Measurements from ENCODE around the gene DOK7.

DOK7 gene, protein sequence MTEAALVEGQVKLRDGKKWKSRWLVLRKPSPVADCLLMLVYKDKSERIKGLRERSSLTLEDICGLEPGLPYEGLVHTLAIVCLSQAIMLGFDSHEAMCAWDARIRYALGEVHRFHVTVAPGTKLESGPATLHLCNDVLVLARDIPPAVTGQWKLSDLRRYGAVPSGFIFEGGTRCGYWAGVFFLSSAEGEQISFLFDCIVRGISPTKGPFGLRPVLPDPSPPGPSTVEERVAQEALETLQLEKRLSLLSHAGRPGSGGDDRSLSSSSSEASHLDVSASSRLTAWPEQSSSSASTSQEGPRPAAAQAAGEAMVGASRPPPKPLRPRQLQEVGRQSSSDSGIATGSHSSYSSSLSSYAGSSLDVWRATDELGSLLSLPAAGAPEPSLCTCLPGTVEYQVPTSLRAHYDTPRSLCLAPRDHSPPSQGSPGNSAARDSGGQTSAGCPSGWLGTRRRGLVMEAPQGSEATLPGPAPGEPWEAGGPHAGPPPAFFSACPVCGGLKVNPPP

GRCh38 chr4:3462790-3463415 lies at the start of gene DOK7:
Gene DOK7 (plus strand): TSS chr4:3463306. CDS start chr4:3463376, 70 bp downstream.
- DNase-seq (ENCODE audit: low spot score), result no peak

- DNase-seq (ENCODE audit: low spot score), result no peak
Measured at GRCh38 chr4:3413675-3414420, 49.3 kb upstream of the DOK7 start.

DNA sequence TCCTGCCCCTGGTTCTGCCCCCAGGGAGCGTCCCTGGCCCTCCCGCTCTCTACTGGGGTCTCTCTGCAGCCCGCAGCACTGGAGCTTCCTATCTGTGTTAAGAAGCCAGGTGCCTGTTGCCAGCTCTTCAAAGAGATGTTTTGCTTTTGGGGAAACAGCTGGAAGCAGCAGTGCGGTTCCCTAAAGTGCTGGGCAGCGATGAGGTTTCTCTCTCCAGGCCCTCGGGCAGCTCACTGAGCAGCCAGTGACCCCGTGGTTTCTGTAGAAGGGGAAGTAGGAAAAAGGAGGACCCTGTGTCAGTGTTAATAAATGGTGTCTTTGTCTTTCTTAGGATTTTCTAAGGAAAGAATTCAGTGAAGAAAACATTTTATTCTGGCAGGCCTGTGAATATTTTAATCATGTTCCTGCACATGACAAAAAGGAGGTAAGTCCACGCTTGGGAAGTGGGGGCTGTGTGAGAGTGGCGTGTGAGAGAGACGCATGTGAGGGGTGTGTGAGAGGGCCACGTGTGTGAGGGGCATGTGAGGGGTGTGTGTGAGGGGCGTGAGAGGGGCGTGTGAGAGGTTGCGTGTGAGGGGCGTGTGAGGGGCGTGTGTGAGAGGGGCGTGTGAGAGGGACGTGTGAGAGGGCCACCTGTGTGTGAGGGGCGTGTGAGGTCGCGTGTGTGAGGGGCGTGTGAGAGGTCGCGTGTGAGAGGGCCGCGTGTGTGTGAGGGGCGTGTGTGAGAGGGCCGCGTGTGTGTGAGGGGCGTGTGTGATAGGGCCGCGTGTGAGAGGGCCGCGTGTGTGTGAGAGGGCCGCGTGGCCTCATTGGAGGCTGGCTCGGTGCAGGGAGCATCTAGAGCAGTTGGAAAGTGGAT lies 48.5 kb upstream of the DOK7 start:
- DNase-seq (ENCODE audit: low spot score), result peak; percentile 41

DNA sequence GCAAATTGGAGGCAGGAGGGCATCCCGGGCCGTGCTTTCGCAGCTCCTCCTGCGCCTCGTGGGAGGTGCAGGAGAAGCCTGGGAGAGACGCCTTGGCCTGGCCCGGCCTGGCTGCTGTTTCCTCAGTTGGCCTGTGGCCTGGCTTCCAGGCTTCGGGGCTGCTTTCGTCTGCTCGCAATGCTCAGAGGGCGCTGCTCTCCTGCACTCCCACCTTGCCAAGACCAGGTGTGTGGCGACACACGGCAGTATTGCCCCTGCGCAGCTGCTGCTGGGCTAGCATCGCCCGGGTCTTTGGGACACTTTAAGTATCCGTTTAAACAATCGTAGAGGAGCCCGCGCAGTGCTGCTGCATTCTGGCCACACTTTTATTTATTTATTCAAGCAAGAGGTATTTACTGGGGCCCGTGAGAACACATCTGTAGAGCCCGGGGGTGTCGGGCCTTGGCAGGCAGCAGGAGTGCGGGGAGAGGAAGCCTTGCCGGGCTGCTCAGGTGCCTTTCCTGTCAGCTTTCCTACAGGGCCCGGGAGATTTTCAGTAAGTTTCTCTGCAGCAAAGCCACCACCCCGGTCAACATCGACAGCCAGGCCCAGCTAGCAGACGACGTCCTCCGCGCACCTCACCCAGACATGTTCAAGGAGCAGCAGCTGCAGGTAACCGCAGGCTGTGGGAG lies 47.5 kb upstream of the DOK7 start:
- no peak for DNase-seq (ENCODE audit: low spot score)

DNA sequence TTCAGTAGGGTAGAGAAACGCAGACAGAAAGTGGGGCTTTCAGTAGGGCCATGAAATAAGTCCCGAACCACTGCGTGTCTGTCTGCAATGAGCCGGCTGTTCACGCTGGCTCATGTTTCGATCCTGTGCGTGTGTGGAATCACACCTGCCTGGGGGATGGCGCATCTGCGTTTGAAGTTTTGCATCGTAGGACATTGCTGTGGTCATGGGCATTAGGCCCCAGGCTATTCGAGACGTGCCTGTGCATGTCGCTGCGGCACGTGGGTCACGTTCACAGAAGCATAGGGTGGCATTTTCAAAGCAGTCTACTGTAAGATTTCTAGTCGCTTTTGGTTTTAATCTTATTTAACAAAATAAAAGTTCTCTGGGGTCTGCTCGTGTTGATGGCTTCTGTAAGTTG lies 46.8 kb upstream of the DOK7 start:
- no peak for DNase-seq (ENCODE audit: low spot score)

DNA sequence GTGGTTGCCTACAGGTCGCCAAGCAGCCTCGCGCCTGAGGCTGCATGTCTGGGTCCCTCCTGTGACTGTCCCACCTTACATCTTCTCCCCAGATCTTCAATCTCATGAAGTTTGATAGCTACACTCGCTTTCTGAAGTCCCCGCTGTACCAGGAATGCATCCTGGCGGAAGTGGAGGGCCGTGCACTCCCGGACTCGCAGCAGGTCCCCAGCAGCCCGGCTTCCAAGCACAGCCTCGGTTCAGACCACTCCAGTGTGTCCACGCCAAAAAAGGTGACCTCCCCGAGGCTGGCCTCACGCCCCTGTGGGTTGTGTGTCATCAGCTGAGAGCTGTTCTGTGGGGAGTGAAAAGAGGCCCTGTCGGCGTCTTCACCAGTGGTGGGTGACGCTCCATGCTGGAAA lies 46.3 kb upstream of the DOK7 start:
- DNase-seq (ENCODE audit: low spot score), result no peak

- DNase-seq (ENCODE audit: low spot score), result no peak
Measured at GRCh38 chr4:3417448-3417847, 45.7 kb upstream of the DOK7 start.

DNA sequence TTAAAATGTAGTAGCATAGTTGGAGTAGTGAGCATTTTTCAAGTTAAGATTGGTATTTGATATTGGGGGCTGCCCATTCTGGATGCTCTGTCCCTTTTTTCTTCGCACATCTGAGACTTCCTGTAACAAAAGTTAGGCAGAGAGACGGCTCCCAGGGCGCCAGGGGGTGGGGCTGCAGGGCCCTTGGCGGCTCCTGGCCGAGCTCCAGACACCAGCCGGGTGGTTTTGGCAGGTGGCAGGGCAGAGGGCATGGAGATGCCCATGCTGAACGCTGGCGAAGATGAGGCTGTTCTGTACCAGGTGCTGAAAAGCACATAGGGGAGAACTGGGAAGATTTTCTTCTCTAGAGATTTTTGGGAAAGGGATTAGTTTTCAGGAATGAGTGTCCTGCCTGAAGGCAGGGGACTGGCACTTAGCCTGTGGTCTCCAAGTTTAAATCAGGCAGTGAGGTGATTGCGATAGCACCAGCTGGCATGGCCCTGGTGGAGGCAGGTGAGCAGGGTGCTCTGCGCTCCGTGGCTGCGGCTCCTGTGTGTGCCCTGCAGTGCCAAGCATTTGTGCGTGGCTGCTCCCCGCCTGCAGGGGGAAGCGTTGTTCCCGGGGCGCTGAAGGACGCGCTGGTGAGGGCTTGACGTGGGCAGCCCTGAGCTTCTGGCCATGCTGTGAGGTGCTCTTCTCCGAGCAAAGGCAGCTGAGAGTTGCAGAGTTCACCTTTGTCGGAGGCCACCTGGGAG lies 44.9 kb upstream of the DOK7 start:
- DNase-seq (ENCODE audit: low spot score), result no peak

DNA sequence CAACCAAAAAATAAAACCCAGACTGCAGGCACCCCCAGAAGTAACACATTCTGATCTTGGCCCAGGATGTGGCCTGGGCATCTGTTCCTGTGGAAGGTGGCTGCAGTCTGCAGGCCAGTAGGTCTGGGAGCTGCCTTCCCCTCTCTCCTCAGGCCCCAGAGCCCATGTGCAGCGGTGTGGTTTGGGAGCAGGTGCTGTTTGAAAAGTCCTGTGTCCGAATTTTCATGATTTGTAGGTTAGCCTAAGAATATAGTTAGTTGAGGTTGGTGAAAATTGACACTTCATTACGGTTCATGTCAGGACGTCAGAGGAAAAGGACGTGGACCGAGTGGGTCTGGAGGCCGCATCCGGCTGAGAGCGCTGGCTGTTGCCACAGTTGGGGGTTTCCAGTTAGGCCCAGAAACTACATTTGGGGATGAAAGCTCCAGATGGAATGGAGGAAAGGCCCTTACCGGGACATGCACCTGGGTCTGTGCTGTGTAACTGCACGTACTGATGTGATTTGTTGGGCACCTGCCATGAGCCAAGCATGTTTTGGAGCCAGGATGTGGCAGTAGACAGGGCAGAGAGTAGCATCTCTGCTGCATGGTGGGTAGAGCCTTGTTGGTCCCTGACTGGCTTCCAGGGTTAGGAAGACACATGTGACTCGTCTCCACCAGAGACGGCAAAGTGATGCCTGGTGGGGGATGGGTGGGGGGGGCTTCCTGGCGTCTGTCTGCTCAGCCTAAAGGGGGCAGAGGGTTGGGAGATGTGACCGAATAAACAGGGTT lies 43.1 kb upstream of the DOK7 start:
- DNase-seq (ENCODE audit: low spot score), result no peak

DNA sequence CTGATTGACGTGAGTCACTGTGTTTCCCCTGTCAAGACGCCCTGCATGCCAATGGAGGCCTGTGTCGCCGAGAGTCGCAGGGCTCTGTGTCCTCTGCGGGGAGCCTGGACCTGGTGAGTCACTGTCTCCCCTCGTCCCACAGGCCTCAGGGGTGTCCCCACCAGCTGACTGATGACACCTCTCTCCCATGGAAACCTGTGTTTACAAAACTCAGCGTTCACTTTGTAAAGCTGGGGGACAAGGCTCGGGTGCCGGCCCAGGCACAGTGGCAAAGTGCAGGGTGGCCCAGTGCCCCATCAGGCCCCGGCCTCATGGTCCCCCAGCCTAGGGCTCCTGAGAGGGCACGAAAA lies 42.5 kb upstream of the DOK7 start:
- no peak for DNase-seq (ENCODE audit: low spot score)

- no peak for DNase-seq (ENCODE audit: low spot score)
Measured at GRCh38 chr4:3420956-3421355, 42.1 kb upstream of the DOK7 start.

DNA sequence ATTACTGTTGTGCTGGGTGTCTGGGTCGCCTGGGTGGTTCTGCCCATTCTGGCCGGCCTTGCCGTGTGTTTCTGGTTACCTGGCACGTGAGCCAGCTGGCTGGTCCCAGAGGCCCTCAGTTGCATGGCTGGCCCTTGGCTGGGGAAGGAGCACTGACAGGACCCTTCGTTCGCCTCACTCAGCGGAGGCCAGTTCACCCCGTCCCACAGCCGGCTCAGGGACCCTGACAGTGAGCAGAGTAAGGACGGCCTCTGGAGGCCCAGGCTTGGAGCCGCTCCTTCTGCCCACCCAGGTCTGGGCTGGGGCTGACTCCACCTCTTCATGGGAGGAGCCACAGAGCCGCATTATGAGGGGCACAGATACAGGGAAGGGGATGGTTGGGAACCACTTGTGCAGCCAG lies 41.6 kb upstream of the DOK7 start:
- DNase-seq (ENCODE audit: low spot score), result no peak

DNA sequence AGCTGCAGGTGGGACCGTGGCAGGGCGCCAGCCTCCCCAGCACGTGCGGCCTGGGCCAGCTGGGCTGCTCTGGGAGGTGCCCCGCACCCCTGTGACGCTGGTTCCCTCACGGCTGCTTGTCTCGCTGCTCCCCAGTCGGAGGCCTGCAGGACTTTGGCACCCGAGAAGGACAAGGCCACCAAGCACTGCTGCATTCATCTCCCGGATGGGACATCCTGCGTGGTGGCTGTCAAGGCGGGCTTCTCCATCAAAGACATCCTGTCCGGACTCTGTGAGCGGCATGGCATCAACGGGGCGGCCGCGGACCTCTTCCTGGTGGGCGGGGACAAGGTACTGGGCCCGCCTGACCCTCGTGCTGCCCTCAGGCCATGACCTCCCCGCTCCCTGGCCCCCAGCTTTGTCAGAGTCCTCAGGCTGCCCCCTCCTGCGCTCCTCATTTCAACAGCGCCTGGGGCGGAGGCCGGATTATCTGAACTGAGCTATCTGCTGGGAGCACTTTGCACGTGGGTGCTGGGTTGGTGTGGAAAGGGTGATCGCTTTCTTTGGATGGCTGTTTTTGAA lies 40.8 kb upstream of the DOK7 start:
- DNase-seq (ENCODE audit: low spot score), result no peak

DNA sequence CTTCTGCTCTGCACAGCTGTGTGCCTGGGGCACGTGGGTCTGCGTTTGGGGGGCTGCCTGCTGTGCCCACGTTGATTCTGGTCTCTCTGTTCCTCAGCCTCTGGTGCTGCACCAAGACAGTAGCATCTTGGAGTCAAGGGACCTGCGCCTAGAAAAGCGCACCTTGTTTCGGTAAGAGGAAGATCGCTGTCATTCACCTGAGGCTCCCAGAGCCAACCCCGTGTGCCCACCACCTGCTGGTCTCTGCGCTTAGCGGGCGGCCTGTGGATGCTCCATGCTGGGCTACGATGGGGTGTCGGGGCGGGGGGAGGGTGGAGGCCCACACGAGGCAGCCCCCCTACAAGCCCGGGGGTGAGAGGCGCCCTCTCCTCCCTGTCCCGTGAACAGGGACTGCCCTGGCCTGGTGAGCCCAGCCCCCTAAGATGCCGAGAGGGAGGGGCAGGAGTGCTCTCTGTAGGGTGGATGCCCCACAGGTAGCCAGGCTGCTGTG lies 40.3 kb upstream of the DOK7 start:
- no peak for DNase-seq (ENCODE audit: low spot score)

DNA sequence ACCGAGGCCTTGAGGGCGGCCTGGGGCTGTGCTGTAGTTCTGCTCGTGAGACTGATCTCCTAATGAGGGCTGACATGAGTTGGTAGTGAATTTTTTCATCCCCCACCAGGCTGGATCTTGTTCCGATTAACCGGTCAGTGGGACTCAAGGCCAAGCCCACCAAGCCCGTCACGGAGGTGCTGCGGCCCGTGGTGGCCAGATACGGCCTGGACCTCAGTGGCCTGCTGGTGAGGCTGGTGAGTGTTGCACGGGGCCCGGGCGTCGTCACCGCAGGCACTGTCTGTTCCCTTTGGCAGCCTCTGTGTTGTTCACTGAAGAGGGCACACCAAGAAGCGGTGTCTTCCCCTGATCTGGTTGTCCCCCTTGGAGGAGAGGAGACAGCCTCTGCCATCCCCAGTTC lies 39.7 kb upstream of the DOK7 start:
- DNase-seq (ENCODE audit: low spot score), result no peak

- no peak for DNase-seq (ENCODE audit: low spot score)
Measured at GRCh38 chr4:3423952-3424351, 39.2 kb upstream of the DOK7 start.

- no peak for DNase-seq (ENCODE audit: low spot score)
Measured at GRCh38 chr4:3424522-3425095, 38.5 kb upstream of the DOK7 start.

DNA sequence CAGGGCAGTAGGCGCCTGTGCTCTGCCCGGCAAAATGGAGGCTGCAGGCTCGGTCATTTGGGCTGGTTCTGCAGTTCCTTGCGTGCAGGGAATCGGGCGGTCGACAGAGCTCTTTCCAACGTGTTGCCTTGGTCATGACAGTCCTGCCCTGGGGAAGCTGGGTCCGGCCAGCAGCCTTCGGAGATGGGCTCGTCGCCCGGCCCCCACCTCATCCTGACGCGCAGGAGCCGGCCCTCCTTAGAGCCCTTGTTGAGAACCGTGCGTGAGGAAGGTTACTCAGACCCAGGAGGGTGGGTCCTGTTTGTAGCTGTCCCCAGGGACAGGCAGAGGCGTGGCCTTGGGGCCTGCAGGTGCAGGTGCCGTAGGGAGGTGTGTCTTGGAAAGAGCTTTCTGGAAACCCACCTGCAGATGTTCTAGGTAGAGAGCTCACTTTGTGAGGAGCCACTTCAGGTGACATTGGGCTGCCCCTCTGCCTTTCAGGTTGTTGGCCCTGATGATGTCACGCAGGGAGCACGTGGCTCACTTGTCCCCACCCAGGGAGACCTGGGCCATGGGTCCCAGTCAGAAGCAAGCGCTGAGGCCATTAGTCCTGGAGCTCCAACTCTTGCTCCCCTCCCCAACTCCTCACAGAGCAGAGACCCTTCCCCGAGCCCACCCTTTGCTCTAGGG lies 36.5 kb upstream of the DOK7 start:
- DNase-seq (ENCODE audit: low spot score), result no peak

- no peak for DNase-seq (ENCODE audit: low spot score)
Measured at GRCh38 chr4:3427134-3427476, 36.0 kb upstream of the DOK7 start.

Measured in globus pallidus (tissue), 1 donor.